GM21360 (cell line): ENCODE results near the gene IRF9.

ENCODE experiments used
- ATAC-seq: cut with Tn5 transposase; IDR thresholded peaks from one replicate; pipeline ENCODE4 v1.9.1; 2021; ENCODE audit warnings: mild to moderate bottlenecking, moderate library complexity; ENCODE audit not compliant: unreplicated experiment

Gene IRF9

GRCh38 chr14:24176599-24176998, 15.5 kb downstream of the IRF9 start:
- no peak for ATAC-seq

DNA sequence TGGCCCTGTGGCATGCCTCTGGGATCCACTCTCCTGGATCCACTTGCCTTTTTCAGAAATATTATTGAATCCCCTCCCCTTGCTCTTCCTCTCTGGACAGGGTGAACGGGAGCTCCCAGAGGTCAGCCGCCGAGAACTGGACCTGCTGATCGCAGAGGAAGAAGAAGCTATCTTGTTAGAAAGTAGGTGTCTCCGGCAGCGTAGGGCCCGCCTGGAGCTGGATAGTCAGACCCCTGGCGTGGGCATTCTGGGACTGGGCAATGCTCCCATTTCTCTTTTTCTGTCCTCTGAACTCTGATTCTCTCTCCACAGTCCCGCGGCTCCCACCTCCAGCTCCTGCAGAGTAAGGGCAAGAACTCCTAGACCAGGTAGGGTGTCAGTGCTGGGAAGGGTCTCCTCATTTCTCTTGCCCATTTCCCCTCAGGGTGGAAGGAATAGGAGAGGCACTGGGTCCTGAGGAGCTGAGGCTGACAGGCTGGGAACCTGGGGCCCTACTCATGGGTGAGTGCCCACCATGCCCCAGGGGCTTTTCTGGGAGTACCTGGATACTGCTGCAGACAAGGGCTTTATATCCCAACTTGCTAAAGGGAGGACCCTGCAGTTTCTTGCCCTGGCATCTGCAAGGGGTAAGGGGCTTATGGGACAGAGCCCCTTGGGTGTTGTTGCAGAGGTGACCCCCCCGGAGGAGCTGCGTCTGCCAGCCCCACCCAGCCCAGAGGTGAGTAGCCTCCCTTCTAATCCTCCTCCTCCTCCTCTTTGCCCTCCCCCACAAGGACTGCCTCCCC, 16.2 kb downstream of the IRF9 start:
- no peak for ATAC-seq

DNA sequence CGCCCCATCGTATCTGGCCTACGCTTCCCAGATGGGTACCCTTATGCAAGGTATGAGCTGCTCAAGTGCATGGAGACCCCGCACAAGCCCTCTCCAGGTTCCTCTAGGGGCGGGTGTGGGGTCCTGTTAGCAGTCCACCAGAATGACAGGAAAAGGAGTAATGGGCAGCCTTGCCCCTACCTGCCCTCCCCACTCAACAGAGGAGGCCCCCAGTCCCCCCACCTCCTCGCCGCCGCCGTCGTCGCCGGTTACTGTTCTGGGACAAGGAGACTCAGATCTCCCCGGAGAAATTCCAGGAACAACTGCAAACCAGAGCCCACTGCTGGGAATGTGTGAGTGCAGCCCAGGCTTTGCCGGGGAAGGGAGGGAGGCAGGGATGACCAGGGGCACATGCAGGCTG, 16.8 kb downstream of the IRF9 start:
- ATAC-seq: no peak

- ATAC-seq: no peak
Observed at GRCh38 chr14:24178399-24179178, 17.5 kb downstream of the IRF9 start.

GRCh38 chr14:24179294-24179960, 18.4 kb downstream of the IRF9 start:
- ATAC-seq: no peak

GRCh38 chr14:24179961-24180796, 19.1 kb downstream of the IRF9 start:
- ATAC-seq: no peak

GRCh38 chr14:24181371-24182077, 20.5 kb downstream of the IRF9 start:
- ATAC-seq: no peak

DNA sequence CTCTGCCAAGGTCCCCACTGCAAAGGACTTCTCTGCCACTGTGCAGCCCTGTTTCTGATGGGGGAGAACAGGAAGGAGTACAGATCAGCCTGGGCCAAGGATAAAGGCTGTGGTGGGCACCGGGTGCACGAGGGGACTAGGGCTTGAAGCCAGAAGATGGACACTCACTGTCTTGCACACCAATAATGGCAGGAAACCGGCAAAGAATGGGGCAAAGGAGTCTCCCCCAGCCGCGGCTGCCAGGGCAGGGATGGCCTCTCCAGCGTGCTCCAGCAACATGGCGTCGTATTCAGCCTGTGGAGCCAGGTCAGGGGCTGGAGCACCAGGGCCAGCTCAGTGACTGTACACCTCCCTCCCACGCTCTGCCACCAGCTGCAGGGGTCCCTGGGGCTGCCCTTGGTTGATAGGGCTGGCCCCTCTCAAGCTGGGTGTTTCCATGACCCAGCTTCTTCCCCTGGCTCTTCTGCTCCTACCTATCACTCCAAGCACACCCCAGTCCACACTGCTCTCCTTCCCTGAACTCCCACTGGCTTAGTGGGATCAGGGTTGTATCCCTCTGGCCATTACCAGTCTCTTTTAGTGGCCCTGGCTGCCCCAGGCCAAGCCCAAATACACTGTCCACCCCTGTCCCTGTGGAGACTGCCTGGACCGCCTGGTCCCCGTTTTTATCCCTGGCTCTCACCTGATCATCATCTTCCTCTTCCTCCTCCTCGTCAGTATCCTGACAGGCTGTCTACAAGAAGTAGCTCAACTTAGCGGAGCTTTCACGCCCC, 21.2 kb downstream of the IRF9 start:
- ATAC-seq: no peak

DNA sequence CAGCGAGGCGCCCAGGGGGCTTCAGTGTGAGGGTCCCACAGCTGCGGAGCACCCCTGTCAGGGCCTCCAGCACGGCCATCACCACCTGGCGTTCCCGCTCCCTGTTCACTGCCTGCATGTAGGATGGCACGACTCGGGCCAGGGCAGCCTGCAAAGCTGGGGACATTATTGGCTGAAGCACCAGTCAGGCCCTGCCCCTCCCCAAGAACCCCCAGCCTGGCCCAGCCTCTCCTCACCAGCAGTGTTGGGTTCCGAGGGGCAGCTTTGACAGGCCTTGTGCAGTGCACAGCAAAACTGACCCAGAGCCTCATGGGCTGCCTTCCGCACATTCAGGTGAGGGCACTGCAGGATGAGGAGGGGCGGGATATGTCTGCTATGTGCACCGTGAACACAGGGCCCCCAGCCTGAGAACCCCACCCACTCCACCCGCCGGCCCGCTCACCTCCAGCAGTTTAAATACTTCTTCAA, 22.0 kb downstream of the IRF9 start:
- no peak for ATAC-seq

GRCh38 chr14:24184104-24184970, 23.3 kb downstream of the IRF9 start:
- ATAC-seq: no peak

- no peak for ATAC-seq
Observed at GRCh38 chr14:24185026-24185425, 24.0 kb downstream of the IRF9 start.

DNA sequence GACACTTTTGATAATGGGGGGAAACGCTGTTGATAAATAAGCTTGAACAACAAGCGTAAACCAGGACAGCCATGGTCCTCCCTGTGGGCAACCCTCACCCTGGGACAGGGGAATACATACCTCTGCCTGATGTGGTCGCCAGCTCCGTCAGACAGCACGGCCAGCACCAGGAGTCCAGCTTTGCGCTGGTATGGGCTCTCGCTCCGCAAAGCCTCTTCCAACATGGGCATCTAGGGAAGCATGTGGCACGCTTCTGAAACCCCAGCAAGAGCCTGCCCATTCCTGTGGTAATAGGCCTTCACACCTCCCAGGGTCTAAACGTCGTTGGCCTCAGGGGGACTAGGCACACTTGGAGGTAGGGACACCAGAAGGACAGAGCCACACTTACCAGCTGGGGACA, 24.7 kb downstream of the IRF9 start:
- no peak for ATAC-seq

GRCh38 chr14:24186831-24187538, 25.9 kb downstream of the IRF9 start:
- no peak for ATAC-seq

- no peak for ATAC-seq
Observed at GRCh38 chr14:24187539-24187915, 26.5 kb downstream of the IRF9 start.

GRCh38 chr14:24188251-24189058, 27.4 kb downstream of the IRF9 start, which contains the start of gene IPO4:
TSS of gene IPO4 (minus strand) at chr14:24188816. CDS start at chr14:24188787, 29 bp downstream.
- ATAC-seq: peak; percentile 84

DNA sequence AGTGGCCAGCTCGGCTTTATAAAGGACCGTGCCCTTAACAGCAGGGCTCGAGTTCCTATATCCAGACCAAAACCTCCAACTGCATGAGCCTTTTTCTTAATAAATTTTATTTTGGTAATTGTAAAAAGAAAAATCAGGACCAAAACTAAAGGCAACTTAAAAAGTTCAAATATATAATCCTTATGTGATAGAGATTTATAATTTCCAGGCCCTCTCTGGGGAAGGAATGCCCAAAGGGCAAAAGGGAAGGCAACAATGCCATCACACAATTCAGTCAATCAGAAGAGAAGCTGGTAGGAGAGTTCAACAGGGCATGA, 28.0 kb downstream of the IRF9 start:
- ATAC-seq: no peak

GRCh38 chr14:24189460-24189859, 28.4 kb downstream of the IRF9 start:
- ATAC-seq: no peak
